ENCODE data around the gene ADAM8.
"Not testable (repeated sequence)": the region's sequence is repeated elsewhere in the genome, so short reads cannot be mapped to it uniquely, and the experiment has no call there.

The ADAM8 gene

DNA sequence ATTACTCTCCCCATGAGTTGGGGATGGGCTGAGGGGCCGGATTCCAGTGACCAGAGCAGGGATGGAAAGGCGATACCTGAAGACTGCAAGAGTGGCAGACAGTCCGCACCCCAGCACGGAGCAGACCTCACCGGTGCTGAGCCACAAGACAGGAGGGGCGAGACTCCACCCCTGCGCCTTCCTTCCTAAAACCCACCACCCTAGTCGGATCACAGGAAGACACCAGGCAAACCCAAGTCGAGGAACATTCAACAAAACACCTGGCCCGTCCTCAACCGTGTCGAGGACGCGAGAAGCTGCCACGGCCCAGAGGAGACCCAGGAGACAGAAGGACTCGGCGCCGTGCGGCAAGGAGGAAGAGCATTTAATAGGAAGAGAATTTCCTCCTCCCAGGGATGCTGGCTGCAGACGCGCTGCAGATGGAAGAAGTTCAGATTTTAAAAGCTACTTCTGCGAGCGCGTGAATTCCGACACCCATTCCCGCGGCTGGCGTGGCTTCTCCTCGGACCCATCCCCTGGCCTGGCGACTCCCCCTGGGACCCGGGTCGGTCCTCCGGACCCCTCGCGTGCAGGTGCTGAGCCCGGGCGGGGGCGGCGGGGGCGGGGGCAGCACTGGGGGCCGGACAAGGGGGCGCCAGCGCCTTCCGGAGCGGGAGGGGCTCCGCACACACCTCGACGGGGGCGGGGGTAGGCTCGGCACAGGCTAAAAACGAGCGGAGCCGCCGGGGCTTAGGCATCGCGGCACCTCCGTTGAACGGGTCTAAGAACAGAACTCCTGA lies 47.2 kb downstream of the ADAM8 start:
- DNase-seq: no peak

DNA sequence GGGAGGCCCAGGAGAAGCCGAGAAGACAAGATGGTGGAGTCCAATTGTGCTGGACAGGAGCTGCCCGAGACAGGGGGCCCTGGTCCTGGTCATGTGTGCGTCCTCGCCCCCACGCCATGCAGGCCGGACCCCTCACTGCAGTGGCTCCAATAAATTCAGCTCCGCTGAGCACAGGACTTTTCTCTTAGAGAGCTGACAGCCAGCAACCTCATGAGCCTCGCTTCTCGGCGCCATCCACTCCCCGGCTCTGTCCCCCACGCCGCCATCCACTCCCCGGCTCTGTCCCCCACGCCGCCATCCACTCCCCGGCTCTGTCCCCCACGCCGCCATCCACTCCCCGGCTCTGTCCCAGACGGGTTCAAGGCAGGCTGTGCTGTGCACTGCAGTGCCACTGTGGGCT lies 49.4 kb downstream of the ADAM8 start:
- no peak for DNase-seq

DNA sequence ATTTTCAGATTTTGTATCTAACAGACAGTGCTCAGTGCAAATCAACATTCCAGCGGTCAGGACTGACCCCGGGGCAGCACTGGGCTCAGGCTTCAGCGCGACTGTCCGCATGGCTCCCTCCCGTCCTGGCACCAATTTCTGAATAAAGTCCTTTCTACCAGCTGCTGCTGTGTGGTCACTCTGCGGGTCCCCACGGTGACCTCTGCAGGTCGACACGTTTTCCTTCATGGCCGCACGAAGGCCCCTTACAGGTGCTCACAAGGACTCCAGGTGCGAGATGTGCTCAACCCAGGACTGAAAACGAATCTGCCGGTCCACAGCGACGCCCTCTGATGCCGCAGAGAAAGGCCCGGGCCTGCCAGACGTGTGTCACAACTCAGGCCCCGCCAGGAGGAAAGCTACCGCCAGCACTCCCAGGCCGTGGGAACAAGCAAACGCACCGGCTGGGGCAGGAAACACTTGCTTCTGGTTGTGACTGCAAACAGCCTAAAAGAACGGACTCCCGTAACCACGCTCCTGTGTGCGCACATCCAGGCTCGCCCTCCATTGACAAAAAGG lies 50.3 kb downstream of the ADAM8 start:
- DNase-seq: no peak

GRCh38 chr10:133225707-133226191 lies 50.9 kb downstream of the ADAM8 start:
- DNase-seq: no peak

- no peak for DNase-seq
Measured at GRCh38 chr10:133224756-133225372, 51.8 kb downstream of the ADAM8 start.

DNA sequence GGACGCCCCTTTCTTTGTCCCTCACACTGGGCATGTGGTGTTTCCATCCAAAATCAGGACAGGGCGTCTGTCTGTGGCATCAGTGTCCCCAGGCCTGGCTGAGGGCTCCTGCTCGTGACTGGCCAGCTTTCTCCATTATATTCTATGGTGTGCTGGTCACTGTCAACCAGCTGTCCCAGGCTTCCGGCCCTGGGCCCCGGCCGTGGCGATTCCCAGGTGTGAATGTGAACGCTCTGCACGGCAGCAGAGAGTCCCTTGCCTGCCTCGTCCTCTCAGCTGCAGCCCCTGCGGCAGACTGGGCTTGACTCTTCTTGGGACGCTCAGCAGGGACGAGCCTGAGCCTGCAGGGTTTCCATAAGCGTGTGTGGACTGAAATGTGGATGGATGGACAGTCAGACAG lies 52.6 kb downstream of the ADAM8 start:
- DNase-seq: no peak

GRCh38 chr10:133221756-133222155 lies 54.9 kb downstream of the ADAM8 start:
- DNase-seq: not testable (repeated sequence)

DNA sequence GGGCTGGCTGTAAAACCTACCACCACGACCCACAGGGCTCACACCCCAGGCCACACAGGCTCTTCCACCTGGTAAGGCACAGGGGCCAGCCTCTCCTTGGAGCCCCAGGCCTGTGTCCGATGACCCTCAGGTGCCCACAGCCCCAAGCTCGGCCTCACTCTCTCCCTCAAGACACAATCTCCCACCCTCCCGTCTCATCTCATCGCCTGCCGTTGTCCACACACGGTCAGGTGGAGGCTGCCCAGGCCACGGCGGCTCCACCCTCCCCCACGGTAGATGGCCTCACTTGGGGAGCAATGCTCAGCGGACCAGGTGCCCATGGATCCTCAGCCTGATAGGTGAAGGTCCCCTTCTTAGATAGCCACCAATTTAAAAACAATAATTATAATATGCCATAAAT lies 55.3 kb downstream of the ADAM8 start:
- no peak for DNase-seq

- no peak for DNase-seq
Measured at GRCh38 chr10:133219782-133220181, 56.9 kb downstream of the ADAM8 start.

GRCh38 chr10:133218891-133219290 lies 57.8 kb downstream of the ADAM8 start:
- no peak for DNase-seq

GRCh38 chr10:133217800-133218589 lies 58.7 kb downstream of the ADAM8 start:
- no peak for DNase-seq

DNA sequence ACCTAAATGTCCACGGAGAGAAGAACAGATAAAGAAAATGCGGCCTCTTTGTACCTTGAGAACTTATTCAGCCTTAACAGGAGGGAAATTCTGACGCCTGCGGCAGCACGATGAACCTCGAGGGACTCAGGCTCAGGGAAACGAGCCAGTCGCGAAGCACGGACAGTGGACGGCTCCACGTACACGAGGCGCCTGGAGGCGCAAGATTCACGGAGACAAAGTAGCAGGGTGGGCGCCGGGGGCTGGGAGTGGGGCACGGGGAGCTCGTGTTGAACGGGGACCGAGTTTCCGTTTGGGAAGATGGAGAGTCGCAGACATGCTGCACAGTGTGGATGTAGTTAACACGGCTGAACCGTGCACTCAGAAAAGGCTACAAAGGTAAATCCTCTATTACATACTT lies 59.9 kb downstream of the ADAM8 start:
- DNase-seq: no peak

- DNase-seq: no peak
Measured at GRCh38 chr10:133215586-133215985, 61.1 kb downstream of the ADAM8 start.

DNA sequence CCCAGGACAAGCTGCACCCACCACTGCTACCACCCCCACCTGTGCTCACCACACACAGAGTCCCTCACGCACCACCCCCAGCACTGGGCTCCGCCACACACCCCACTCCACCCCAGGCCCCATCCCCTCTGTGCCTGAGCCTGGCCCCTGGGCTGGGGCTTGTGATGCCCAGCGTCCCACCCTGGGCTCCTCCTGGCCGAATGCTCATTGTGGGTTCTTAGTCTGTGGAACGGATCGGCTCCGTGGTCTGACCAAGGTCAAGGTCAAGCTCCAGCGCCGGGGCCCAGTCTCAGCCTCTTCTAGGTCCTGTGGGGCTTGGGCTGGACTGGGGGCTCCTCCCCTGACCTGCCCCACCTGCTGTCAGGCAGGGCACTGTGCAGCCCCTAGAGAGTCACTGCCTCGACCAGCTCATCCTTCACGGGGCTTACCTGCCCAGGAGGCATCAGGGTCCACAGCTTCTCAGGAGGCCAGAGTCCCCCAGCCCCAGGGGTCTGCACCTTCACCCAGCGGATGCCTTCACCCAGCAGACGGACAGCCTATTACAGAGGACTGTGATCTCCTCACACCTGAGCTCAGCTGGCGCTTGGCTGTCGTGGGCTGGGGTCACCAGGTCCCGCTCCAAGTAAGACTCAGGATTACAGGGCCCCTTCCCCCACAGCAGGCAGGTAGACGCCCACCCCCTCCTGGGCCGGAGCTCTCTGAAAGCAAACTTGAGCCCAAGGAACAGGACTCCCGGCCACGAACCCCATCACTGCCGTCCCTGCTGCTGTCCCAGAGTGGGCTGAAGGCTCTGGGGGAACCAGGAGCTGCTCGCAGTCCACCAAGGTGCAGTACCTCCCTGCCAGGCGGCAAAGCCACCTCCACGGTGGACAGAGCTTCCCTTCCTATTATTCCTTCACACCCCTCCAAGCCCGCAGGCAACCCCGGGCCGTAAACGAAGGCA lies 61.9 kb downstream of the ADAM8 start:
- no peak for DNase-seq

GRCh38 chr10:133213641-133214467 lies 62.8 kb downstream of the ADAM8 start:
- no peak for DNase-seq

DNA sequence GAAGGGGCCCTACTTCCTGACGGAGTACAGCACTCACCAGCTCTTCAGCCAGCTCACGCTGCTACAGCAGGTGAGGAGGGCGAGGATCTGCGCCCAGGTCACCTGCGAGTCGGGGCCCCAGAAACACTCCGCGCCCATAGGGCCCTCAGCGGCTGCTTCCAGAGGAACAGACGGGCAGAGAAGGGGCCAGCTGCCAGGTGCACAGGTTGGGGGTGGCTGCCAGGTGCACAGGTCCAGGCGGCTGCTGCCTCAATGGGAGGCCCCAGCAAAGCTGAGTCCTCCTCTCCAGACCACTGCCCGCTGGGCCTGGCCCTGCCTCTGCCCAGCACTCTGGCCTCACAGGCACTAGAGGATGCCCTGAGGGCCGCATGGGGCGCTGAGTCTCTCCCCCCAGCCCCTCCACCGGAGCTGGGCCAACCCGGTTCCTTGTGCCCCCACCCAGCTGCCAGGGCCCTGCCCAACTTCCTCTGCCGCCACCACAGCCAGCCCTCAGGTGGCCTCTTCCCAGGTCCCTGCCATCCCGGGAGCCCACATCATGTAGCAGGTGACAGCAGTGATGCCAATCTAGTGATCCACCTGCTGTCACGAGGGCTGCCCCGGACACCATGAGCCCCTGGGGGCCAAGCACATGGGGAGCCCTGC lies 63.7 kb downstream of the ADAM8 start:
- no peak for DNase-seq

Measured in stimulated activated CD4-positive, alpha-beta T cell treated with anti-CD3 and anti-CD28 coated beads, Interleukin-1b, Interleukin-23, amount 100 ng/mL, for 48 hours (primary cell).